Smooth muscle cell of the brain vasculature (primary cell): ENCODE data around the gene KRTAP9-7.

ENCODE experiments used
- DNase-seq: peaks from one replicate; pipeline ENCODE4 v3.0.0-alpha.2; 2012; ENCODE audit warnings: low read depth, low spot score

The KRTAP9-7 gene

GRCh38 chr17:41271858-41272257, 3.6 kb upstream of the KRTAP9-7 start:
- DNase-seq: no peak

- no peak for DNase-seq
These were observed 2.9 kb downstream of the KRTAP9-7 start for GRCh38 chr17:41278176-41278955.

- no peak for DNase-seq
These were observed 8.5 kb downstream of the KRTAP9-7 start for GRCh38 chr17:41284043-41284442.

- no peak for DNase-seq
These were observed 9.0 kb downstream of the KRTAP9-7 start for GRCh38 chr17:41284546-41284945.

- DNase-seq: no peak
These were observed 11.6 kb downstream of the KRTAP9-7 start for GRCh38 chr17:41287050-41287449.

GRCh38 chr17:41294016-41294415, 18.5 kb downstream of the KRTAP9-7 start:
- DNase-seq: no peak

GRCh38 chr17:41296846-41297245, 21.3 kb downstream of the KRTAP9-7 start:
- DNase-seq: no peak

- no peak for DNase-seq
These were observed 23.1 kb downstream of the KRTAP9-7 start for GRCh38 chr17:41298458-41299135.

GRCh38 chr17:41301204-41301790, 25.8 kb downstream of the KRTAP9-7 start:
- DNase-seq: no peak

GRCh38 chr17:41301916-41302901, 26.7 kb downstream of the KRTAP9-7 start, which contains the start of gene KRTAP29-1:
Gene KRTAP29-1, minus strand, starts transcription at chr17:41302851. Its CDS starts 0 bp downstream, at chr17:41302851.
- DNase-seq: no peak

GRCh38 chr17:41302981-41303380, 27.5 kb downstream of the KRTAP9-7 start:
- DNase-seq: no peak

GRCh38 chr17:41304091-41304490, 28.6 kb downstream of the KRTAP9-7 start:
- no peak for DNase-seq

GRCh38 chr17:41307647-41308046, 32.1 kb downstream of the KRTAP9-7 start:
- DNase-seq: no peak

GRCh38 chr17:41308251-41308917, 32.9 kb downstream of the KRTAP9-7 start:
- DNase-seq: no peak

GRCh38 chr17:41308918-41309359, 33.4 kb downstream of the KRTAP9-7 start, which contains the start of gene KRTAP16-1:
Gene KRTAP16-1, minus strand, starts transcription at chr17:41309309. Its CDS starts 56 bp downstream, at chr17:41309253.
- DNase-seq: no peak

- DNase-seq: no peak
These were observed 35.6 kb downstream of the KRTAP9-7 start for GRCh38 chr17:41311111-41311510.

GRCh38 chr17:41315204-41315794, 39.8 kb downstream of the KRTAP9-7 start, which contains the start of gene KRTAP17-1:
Gene KRTAP17-1, minus strand, starts transcription at chr17:41315710. Its CDS starts 60 bp downstream, at chr17:41315650.
- DNase-seq: no peak

- no peak for DNase-seq
These were observed 40.4 kb downstream of the KRTAP9-7 start for GRCh38 chr17:41315814-41316445.

GRCh38 chr17:41318231-41318630, 42.7 kb downstream of the KRTAP9-7 start:
- no peak for DNase-seq
